ENCODE data around the gene NFIA.

Gene NFIA

DNA sequence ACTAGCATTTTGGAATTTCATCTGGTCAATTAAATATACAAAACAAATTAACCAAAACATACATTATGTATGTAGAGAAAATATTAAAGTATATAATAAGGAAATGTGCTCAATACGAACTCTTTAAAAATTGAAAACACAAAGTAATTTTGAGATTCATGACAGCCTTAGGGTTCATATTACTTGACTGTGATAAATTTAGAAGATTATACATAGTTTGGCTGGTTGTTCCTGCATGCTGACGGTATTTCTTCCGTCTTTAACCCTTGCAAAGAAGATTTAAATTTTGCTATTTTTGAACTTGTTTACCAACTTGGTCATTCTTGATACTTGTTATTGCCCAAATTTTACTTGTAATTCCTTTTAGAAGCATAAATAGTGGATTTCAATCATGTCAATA is 298.2 kb downstream of the NFIA start:
- no peak for TF ChIP-seq JUND (IDR thresholded peaks at IDR 0.05; ENCODE audit: low read depth)
- in situ Hi-C loops (cut with HindIII; ENCODE audit: low pct_unique_long_range_greater_than_20kb, low sequenced_read_pairs): no loop called here
- no peak for DNase-seq (ENCODE audit: low read depth in 1 of 2, low spot score in 1 of 2)

DNA sequence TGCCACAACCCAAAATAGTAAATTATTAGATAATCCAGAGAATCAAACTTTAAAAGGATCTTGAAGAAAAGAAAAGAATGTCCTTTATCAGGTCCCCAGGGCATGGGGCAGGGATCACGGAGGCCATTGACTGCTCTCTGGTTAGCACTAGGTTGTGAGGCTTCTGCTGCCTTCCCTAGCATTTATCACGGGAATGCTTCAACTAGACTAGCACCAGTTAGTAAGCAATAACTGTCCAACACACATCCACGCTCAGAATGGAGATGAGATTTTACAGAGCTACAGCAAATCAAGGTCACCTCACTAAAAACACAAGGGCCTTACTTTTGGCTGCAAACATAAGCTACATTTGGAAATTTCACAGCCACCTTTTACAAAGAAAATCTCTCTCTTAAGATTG is 304.0 kb downstream of the NFIA start:
- in situ Hi-C loops (cut with HindIII; ENCODE audit: low pct_unique_long_range_greater_than_20kb, low sequenced_read_pairs): no loop called here

DNA sequence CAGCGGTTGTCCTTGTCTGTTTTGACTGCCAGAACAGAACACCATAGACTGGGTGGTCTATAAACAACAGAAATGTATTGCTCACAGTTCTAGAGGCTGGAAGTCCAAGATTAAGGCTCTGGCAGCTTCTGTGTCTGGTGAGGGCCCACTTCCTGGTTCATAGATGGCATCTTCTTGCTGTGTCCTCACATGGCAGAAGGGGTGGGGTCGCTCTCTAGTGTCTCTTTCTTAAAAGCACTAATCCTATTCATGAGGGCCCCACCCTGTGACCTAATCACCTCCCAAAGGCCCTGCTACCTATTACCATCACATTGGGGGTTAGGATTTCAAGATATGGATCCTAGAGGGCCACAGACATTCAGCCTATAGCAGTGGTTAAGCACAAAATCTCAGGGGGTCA is 304.4 kb downstream of the NFIA start:
- no peak for TF ChIP-seq JUND (IDR thresholded peaks at IDR 0.05; ENCODE audit: low read depth)
- in situ Hi-C loops (cut with HindIII; ENCODE audit: low pct_unique_long_range_greater_than_20kb, low sequenced_read_pairs): no loop called here
- no peak for DNase-seq (ENCODE audit: low read depth in 1 of 2, low spot score in 1 of 2)

More for the DNA sequence above, 304.0 kb downstream of the NFIA start:
- TF ChIP-seq JUND (IDR thresholded peaks at IDR 0.05; ENCODE audit: low read depth): no peak
- no peak for DNase-seq (ENCODE audit: low read depth in 1 of 2, low spot score in 1 of 2)

DNA sequence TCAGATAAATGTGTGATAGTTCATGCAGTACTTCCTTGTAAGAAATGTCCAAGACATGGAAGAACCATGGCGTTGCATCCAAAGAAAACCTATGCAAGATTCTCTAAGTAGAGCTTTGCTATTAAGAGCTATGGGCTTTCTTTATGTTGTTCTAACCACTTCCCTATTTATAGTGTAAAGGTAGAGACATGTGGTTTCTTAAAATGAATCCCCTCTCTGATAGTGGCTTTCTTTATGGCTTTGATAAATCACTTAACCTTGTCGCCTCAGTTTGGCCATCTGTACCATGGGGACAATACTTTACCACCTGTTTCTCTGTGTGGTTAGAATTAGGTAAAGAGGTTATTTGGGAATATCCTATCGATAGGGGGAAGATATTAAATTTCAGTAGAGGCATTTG is 305.5 kb downstream of the NFIA start:
- TF ChIP-seq JUND (IDR thresholded peaks at IDR 0.05; ENCODE audit: low read depth): no peak
- in situ Hi-C loops (cut with HindIII; ENCODE audit: low pct_unique_long_range_greater_than_20kb, low sequenced_read_pairs): no loop called here
- DNase-seq (ENCODE audit: low read depth in 1 of 2, low spot score in 1 of 2): no peak

DNA sequence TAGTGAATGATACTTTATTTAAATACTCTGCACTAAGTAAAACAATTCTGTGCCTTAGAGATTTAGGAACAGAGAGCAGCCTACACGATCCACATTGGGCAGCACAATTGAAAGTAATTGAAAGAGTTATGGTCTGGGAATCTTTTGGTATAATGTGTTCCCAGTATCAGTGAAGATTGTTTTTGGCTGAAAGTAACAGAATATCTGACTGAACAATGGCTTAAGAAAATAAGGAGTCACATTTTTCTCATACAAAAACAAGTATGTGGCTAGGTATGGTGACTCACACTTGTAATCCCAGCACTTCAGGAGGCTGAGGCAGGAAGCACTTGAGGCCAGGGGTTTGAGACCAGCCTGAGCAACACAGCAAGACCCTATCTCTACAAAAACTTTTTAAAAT is 306.2 kb downstream of the NFIA start:
- DNase-seq (ENCODE audit: low read depth in 1 of 2, low spot score in 1 of 2): no peak
- no peak for TF ChIP-seq JUND (IDR thresholded peaks at IDR 0.05; ENCODE audit: low read depth)
- in situ Hi-C loops (cut with HindIII; ENCODE audit: low pct_unique_long_range_greater_than_20kb, low sequenced_read_pairs): no loop called here

- no peak for TF ChIP-seq JUND (IDR thresholded peaks at IDR 0.05; ENCODE audit: low read depth)
- in situ Hi-C loops (cut with HindIII; ENCODE audit: low pct_unique_long_range_greater_than_20kb, low sequenced_read_pairs): no loop called here
- no peak for DNase-seq (ENCODE audit: low read depth in 1 of 2, low spot score in 1 of 2)
Observed at GRCh38 chr1:61389194-61389925, 307.0 kb downstream of the NFIA start.

DNA sequence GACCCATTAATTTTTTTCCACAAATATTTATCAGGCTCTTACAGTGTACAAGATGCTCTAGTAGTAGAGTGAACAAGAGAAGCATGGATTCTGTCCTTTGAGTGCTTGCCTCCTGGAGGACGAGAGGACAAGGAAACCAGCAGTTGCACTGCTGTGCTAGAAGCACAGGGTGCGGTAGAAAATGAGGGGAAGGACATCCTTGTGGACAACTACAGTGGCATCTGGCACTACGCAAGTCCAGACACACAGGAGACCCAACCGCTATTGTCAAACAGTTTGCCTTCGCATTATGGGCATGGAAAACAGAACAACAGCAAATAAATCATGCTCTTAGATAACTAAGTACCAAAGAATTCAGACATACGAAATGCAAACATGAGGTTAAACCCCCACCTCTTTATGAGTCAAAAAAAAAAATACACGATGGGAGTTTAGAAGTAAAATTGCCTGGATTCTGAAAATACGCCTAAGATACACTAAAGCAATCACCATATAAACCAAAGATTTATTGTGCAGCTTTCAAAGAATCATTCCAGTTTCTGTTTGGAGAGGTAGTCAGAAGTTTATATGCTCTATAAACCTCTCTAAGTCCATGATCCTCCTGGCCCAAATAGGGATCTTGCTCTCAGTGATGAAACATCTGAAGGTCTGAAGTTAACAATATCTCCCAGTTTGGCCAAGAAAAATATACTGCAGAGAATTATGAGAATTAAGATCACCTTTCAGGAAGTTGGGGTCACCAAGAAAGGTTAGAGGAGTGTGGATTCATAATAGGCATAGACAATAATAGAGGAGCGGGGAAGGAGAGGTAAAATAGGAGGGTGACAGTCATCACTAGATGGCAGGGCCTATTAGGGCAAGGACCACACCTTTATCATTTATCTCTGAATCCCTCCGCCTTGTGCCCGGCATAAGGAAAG is 307.8 kb downstream of the NFIA start:
- in situ Hi-C loops (cut with HindIII; ENCODE audit: low pct_unique_long_range_greater_than_20kb, low sequenced_read_pairs): no loop called here
- DNase-seq (ENCODE audit: low read depth in 1 of 2, low spot score in 1 of 2): no peak
- no peak for TF ChIP-seq JUND (IDR thresholded peaks at IDR 0.05; ENCODE audit: low read depth)

DNA sequence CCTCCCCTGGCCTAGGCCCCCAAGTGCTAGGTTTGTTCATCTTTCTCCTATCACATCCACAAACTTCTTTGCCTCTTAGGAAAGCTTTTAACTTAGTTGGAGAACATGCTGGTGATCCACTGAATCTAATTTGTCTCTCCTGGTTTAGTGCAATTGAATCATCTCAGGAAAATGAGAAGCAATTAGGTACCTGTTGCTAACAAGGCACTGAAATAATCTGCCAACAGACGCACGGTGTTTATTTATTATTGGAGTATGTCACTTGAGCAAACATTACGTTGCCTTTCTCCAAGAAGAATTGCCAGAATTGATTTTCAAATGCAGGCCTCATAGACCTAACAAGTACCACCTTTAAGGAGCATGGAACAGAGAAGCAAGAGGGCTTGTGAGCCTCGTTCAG is 309.4 kb downstream of the NFIA start:
- in situ Hi-C loops (cut with HindIII; ENCODE audit: low pct_unique_long_range_greater_than_20kb, low sequenced_read_pairs): no loop called here
- no peak for TF ChIP-seq JUND (IDR thresholded peaks at IDR 0.05; ENCODE audit: low read depth)
- no peak for DNase-seq (ENCODE audit: low read depth in 1 of 2, low spot score in 1 of 2)

- in situ Hi-C loops (cut with HindIII; ENCODE audit: low pct_unique_long_range_greater_than_20kb, low sequenced_read_pairs): no loop called here
- no peak for DNase-seq (ENCODE audit: low read depth in 1 of 2, low spot score in 1 of 2)
- no peak for TF ChIP-seq JUND (IDR thresholded peaks at IDR 0.05; ENCODE audit: low read depth)
Observed at GRCh38 chr1:61392409-61393242, 310.3 kb downstream of the NFIA start.

- in situ Hi-C loops (cut with HindIII; ENCODE audit: low pct_unique_long_range_greater_than_20kb, low sequenced_read_pairs): no loop called here
- no peak for TF ChIP-seq JUND (IDR thresholded peaks at IDR 0.05; ENCODE audit: low read depth)
- no peak for DNase-seq (ENCODE audit: low read depth in 1 of 2, low spot score in 1 of 2)
Observed at GRCh38 chr1:61393575-61393974, 311.2 kb downstream of the NFIA start.

DNA sequence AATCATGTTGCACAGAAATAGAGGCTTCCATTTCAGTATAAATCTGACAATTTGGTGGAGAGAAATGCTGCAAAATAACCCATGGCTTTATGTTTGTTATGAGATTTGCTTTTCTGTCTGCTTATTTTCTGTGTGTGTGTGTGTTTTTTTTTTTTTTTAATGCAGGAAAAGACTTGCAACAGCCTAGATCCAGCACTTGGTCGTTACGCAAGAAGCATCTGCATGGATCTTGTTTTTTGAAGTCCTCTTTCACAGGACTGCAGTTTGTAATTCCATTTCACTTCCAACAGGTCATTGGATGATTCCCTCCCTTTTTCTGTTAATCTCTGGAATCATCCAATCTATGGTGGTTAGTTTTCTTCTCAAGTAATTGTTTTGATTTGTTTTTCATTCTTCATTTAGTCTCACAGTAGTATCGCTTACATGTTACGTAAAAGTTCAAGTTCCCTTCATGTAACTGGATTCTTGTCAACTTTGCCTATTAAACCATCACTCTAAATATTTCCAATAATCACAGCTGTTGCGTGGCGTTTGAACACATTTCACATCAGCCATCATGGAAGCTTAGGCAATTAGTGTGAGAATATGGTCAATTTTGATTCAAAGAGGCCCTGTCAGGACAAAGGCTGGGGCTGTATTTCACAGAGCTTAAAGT is 312.9 kb downstream of the NFIA start:
- no peak for DNase-seq (ENCODE audit: low read depth in 1 of 2, low spot score in 1 of 2)
- TF ChIP-seq JUND (IDR thresholded peaks at IDR 0.05; ENCODE audit: low read depth): no peak
- in situ Hi-C loops (cut with HindIII; ENCODE audit: low pct_unique_long_range_greater_than_20kb, low sequenced_read_pairs): no loop called here

- no peak for TF ChIP-seq JUND (IDR thresholded peaks at IDR 0.05; ENCODE audit: low read depth)
- in situ Hi-C loops (cut with HindIII; ENCODE audit: low pct_unique_long_range_greater_than_20kb, low sequenced_read_pairs): no loop called here
- no peak for DNase-seq (ENCODE audit: low read depth in 1 of 2, low spot score in 1 of 2)
Observed at GRCh38 chr1:61397495-61397894, 315.1 kb downstream of the NFIA start.

All from T47D (cell line).